22Rv1 (cell line): ENCODE measurements around the gene UNC5C.

ENCODE experiments used
- H3K27ac ChIP-seq: fragments of 450-650 bp; 2 replicates; pipeline ENCODE4 v1.5.1; 2017
- ZFX ChIP-seq: fragments of 450-650 bp; IDR thresholded peaks from 2 replicates; pipeline ENCODE4 v1.6.1; 2017; ENCODE audit warnings: antibody characterized with exemption, borderline replicate concordance
- TF ChIP-seq, protein P1 (sequence below): fragments of 450-650 bp; IDR thresholded peaks from 2 replicates; pipeline ENCODE4 v1.5.1; 2017; ENCODE audit warnings: mild to moderate bottlenecking

UNC5C gene

DNA sequence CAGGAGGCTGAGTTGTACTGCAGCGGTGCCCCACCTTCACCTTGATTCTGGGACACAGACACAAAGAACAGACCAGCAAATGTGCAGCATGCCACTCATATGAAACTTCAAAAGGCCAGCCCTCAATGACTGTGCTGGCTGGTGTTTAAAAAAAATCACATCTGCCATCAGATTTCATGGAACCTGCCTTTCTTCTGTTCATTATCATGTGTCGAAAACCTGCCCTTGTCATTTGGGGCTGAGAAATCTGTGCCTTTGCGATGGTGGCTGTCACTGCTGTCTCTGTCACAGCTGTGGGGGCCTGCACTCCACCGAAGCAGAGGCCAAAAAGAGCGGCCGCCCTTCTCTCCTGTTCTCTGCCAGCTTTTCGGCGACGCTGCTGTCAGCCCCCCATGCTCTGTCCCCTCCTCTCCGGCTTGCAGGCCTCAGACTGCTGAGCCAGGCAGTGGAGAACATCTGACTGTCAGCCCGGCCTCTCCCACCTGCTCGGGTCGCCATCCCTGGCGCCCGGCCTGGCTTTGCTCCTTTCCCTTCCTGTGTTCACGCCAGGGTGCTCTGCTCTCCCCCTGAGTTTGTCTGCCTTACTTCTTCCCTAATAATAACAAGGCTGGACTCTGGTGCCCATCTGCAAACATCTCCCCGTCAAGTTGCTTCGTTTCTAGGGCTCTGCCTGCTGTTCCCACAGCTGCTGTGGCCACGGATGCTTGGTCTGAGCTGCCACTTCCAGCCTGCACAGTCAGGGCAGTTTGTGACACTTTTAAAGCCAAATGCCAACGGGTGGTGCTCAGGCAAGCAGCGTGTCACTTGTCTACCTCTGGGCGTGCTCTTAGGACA lies 355.2 kb downstream of the UNC5C start:
- TF ChIP-seq, protein P1, sequence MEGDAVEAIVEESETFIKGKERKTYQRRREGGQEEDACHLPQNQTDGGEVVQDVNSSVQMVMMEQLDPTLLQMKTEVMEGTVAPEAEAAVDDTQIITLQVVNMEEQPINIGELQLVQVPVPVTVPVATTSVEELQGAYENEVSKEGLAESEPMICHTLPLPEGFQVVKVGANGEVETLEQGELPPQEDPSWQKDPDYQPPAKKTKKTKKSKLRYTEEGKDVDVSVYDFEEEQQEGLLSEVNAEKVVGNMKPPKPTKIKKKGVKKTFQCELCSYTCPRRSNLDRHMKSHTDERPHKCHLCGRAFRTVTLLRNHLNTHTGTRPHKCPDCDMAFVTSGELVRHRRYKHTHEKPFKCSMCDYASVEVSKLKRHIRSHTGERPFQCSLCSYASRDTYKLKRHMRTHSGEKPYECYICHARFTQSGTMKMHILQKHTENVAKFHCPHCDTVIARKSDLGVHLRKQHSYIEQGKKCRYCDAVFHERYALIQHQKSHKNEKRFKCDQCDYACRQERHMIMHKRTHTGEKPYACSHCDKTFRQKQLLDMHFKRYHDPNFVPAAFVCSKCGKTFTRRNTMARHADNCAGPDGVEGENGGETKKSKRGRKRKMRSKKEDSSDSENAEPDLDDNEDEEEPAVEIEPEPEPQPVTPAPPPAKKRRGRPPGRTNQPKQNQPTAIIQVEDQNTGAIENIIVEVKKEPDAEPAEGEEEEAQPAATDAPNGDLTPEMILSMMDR = no peak
- no peak for TF ChIP-seq ZFX
- no peak overlapping the region for H3K27ac ChIP-seq

DNA sequence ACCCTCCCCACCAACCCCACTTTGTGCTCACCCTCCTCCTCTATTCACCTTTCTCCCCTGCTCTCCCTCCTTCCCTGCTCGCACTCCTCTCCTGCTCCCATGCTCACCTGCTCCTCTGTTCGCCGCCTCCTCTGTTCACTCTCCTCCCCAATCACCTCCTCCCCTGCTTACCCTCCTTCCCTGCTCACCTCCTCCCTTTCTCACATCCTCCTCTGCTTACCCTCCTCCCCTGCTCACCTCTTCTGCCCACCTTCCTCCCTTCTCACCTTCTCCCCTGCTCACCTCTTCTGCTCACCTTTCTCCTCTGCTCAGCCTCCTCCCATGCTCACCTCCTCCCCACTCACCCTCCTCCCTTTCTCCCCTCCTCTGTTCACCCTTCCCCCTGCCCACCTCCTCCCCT lies 357.2 kb downstream of the UNC5C start:
- no peak overlapping the region for H3K27ac ChIP-seq
- no peak for TF ChIP-seq ZFX
- TF ChIP-seq, protein P1 = no peak

DNA sequence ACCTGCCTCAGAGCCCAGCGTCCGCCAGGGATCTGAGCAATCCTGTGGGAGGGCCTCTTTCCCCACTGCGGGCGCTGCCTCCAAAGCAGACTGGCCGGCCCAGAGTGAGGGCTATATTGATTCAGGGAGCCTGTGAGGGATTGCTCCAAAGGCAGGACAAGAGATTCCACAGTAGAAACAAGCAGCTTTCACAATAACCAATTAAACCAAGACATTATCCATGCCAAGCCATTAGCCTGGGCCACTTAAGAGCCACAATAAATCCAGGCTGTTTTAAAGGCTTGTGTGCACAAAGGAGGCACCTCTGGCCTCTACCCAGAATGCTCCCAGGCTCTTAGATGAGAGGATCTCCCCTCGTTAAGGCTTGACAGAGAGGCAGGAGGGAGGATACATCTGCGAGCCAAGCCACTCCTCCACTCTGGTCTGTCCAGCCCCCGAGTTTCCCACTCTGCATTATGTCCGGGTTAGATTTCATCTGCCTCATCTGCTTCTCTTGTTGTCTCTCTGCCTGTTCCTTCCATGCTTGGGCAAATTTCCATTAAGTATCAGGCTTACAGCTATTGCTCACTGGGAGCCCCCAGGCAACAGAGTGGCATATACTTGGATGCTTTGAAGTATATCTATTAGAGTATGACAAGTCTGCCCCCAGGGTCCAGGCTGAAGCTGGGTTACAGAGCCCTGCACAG lies 357.9 kb downstream of the UNC5C start:
- no peak overlapping the region for H3K27ac ChIP-seq
- TF ChIP-seq, protein P1 = no peak
- TF ChIP-seq ZFX = no peak

DNA sequence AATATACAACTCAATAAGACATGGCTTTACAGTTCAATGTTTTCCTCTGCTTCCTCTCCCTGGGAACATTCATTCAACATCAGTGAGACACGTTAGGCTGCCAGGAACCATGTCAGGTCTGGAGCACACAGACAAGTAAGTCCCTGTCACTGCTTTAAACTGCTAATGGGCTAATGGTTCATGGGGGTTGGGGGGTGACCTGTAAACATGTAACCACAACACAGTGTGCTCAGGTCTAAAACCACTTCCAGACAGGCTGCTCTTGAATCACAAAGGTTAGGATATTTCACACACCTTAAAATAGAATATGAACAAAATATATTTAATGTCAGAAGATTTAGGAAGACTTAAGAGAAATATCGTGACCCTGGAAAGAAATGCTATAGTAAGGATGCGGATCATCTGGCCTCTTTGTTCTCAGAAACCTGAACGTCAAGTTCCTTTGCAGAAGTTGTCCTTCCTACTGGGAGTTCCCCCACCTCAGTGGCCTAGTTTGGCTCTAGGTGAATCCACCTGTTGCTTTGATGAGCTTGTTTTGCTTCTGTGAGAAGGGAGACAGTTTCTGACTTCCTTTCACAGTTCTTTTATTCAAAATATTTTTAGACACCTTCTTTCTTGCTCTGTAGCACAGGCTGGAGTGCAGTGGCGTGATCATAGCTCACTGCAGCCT lies 359.9 kb downstream of the UNC5C start:
- H3K27ac ChIP-seq = no peak overlapping the region
- TF ChIP-seq, protein P1 = no peak
- TF ChIP-seq ZFX = no peak

DNA sequence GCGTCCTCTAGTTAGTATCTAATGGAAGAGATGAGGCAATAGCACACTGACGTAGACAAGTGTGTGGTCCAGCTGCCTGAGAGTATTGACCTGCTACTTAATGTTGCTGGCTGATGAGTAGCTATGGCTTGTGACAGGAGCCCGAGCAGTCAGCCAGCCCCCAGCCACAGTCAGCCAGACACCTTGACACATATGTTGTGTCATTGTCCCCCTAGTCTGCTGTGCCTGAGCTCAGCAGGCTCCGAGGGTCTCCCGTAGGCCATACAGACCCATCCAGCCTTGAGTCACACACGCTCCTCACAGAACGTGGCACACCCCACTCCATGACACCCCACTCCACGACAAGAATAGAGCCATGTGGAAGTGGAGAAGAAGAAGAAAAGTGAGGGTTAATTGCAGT lies 362.1 kb downstream of the UNC5C start:
- no peak overlapping the region for H3K27ac ChIP-seq
- no peak for TF ChIP-seq ZFX
- TF ChIP-seq, protein P1 = no peak

DNA sequence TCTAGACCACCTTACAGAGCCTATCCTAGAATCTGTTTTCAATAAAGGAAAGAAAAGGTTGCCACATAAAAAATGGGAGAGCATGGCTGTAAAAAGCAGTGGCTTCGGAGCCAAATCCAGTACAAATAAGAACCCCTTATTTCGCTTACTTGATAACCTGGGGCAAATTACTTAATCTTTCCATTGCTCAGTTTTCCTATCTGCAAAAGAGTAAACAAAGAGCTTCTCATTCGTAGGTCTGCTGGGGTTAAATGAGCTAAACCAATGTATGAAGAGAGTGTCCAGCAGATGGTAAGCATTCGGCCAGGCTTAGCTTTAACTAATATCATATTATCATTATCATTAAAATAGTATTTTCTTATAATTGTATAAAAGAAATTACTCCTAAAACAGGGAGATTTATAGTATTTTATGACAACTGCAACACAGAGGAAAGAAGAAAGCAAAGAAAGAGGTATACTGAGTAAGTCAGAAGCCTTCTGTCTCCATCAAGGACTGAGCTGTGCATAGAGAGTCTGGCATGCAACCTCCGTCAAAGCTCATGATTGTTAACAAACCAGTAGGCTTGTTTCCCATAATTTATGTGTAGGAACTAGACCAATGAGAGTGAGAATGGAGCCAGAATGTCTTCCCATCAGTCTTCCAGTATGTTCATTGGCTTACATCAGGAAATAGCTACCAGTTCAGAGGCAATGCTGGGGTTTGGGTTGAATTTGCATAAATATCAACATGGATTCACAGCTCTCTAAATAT lies 364.9 kb downstream of the UNC5C start:
- TF ChIP-seq ZFX = no peak
- TF ChIP-seq, protein P1 = no peak
- no peak overlapping the region for H3K27ac ChIP-seq

DNA sequence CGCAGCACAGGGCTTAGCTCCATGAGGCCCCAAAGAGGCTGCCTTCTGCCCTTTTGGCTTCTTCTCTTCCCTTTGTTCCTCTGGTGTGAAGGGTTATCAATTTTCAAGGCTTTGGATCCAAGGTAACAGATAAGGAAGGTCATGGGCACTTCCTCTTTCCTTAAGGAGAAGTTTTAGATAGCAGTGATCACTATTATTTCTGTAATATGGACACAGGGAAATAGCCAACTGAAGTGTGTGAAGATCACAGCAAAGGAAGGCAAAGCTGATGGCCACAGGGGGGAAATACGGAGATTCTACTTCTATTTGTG lies 366.8 kb downstream of the UNC5C start:
- TF ChIP-seq, protein P1 = no peak
- no peak for TF ChIP-seq ZFX
- no peak overlapping the region for H3K27ac ChIP-seq
